Activated T-cell treated with anti-CD3 and anti-CD28 coated beads, Interleukin-2, amount 50 U/mL, for 24 hours (primary cell): ENCODE results near the gene SNX32.

Source experiments
- DNase-seq: peaks from one replicate; pipeline ENCODE4 v3.0.0-alpha.2; 2020
- H3K27ac Mint-ChIP-seq: 2 replicates; pipeline ENCODE4 v1.8.0; 2020; ENCODE audit warnings: mild to moderate bottlenecking, mixed read lengths
- H3K27me3 Mint-ChIP-seq: 2 replicates; pipeline ENCODE4 v1.8.0; 2020; ENCODE audit warnings: mixed read lengths
- H3K36me3 Mint-ChIP-seq: 2 replicates; pipeline ENCODE4 v1.8.0; 2020; ENCODE audit warnings: low read depth, mixed read lengths
- H3K4me1 Mint-ChIP-seq: 2 replicates; pipeline ENCODE4 v1.8.0; 2020; ENCODE audit warnings: low read depth, mixed read lengths
- H3K4me3 Mint-ChIP-seq: 2 replicates; pipeline ENCODE4 v1.8.0; 2020; ENCODE audit warnings: mild to moderate bottlenecking, moderate library complexity, mixed read lengths
- H3K9me3 Mint-ChIP-seq: 2 replicates; pipeline ENCODE4 v1.8.0; 2020; ENCODE audit warnings: mixed read lengths

SNX32 gene

DNA sequence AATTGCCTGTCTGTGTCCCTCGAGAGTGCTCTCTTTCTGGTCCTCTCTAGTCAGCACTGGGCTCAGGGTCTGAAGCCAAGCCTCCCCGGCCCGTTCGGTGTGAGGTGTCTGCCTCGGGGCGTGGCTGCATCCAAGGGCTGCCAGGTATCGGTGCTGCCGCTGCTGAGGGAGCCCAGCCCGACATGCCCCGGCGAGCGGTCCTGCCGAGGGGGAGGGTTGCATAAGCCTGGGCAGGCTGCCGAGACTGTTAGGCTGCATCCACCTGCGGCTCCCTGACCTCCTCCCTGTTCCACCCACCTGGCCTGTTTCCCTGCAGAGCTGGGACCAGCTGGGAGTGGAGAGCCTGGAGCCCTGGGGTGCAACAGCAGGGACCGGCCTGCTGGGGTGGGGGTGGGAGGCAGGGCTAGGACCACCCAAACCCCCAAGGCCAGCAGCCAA lies 40.6 kb upstream of the SNX32 start:
- DNase-seq, result no peak
- no peak overlapping the region for H3K27ac Mint-ChIP-seq
- H3K4me1 Mint-ChIP-seq, result peaks cover 25% of the 10 kb centered on the region
- no peaks in the 10 kb centered on the region for H3K36me3 Mint-ChIP-seq
- no peaks in the 10 kb centered on the region for H3K9me3 Mint-ChIP-seq
- no peak overlapping the region for H3K4me3 Mint-ChIP-seq
- H3K27me3 Mint-ChIP-seq, result peaks cover 32% of the 10 kb centered on the region

DNA sequence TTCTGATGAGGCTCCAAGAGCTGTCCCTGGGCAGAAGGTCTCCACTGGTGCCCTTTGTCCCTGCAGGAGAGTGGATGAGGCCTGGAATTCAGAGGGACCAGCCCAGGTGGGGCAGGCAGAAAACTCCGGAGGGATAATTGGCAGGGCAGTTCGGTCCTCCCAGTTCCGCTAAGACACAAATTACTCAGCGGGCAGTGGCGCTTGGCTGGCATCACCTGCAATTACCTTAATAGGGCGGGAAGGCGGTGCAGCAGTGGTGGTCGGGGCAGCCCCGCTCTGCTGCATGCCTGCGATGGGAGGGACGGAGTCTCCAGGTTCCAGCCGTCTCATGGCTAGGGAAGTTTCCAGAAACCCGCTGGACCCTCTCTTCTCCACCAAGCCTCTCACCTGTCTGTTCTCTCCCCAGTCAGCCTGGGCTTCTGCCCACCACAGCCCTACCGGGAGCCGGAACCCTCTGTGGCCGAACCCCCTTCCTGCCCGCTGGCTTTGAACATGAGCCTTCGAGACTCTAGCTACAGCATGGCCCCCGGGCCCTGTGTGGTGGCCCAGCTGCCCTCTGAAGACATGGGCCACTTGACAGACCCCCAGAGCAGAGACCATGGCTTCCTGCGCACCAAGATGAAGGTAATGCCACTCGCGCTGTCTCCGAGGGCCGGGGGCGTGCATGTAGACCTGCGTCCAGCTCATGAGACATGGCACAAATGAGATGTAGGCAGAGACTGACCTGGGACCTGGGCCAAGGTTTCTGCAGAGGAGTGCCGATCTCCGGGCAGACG lies 40.0 kb upstream of the SNX32 start:
- no peaks in the 10 kb centered on the region for H3K9me3 Mint-ChIP-seq
- no peak overlapping the region for H3K27ac Mint-ChIP-seq
- H3K4me1 Mint-ChIP-seq, result peaks cover 24% of the 10 kb centered on the region
- peaks cover 25% of the 10 kb centered on the region for H3K27me3 Mint-ChIP-seq
- no peaks in the 10 kb centered on the region for H3K36me3 Mint-ChIP-seq
- DNase-seq, result no peak
- no peak overlapping the region for H3K4me3 Mint-ChIP-seq

DNA sequence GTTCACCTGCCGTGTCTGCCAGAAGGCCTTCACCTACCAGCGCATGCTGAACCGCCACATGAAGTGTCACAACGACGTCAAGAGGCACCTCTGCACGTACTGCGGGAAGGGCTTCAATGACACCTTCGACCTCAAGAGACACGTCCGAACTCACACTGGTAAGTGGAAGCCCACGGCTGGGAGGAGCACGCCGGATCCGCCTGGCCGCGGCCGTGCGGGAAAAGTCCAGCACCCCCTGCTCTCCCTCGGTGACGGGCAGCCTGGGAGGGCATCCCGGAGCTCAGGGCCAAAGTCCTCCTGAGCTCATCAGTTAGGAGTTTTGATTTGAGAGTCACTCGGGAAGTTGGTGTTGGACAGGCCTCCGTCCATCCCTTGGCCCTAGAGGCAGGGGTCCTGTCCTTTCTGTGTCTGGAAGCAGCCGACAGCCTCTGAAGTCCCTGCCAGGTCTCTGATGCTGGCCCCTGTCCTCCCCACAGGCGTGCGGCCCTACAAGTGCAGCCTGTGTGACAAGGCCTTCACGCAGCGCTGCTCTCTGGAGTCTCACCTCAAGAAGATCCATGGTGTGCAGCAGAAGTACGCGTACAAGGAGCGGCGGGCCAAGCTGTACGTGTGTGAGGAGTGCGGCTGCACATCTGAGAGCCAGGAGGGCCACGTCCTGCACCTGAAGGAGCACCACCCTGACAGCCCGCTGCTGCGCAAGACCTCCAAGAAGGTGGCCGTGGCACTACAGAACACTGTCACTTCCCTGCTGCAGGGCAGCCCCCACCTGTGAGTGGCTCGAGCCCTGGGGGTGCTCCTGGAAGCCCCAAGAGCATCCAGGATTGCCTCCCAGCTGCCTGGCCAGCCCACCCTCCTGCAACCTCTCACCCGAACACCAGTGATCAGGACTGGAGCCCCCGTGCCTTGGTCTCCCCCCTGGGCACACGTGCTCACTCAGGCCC lies 38.9 kb upstream of the SNX32 start:
- no peak overlapping the region for H3K27ac Mint-ChIP-seq

DNA sequence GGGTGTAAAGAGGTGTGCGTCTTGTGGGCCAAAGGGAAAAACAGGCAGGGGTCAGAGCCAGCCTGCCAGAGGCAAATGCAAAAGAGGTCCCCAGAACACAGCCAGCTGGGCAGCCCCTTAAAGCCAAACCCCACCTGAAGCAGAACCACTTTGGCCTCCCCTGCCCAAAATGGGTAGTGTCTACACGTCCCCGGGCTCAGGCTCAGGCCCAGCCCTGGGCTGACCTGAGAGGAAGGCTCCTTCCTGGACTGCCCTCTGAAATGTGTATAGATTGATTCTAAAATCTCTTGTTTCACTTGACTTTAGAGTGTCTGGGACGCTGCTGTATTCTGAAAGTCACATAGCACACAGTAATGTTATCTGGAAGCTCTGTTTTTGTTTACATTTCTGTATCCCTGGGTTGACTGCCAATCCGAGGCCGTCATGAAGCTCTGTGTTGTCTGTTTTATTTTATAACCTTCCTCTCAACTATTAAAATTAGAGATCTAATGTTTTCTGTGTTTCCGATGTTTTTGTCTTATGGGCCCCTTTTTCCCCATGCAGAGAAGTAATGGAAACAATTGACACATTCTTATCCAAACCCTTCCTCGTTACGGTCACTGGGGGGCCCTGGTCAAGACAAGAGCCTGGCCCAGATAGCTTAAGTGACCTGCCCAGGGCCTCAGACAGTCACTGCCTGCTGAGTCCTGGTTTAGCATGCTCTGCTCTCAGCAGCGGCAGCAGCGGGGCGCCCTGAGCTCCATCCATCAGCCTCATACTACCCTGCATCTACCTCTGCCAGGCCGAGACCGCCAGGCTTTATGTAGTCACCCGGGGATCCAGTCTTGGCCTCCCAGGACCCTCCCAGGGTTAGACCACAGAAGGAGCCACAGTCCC lies 36.8 kb upstream of the SNX32 start:
- Mint-ChIP-seq H3K9me3 (no peaks in the 10 kb centered on the region), H3K27me3 (peaks cover 20% of the 10 kb centered on the region), H3K27ac (no peak overlapping the region), H3K4me3 (no peak overlapping the region), H3K4me1 (peaks cover 11% of the 10 kb centered on the region), H3K36me3 (no peaks in the 10 kb centered on the region)
- DNase-seq, result no peak

More for the DNA sequence above, 38.9 kb upstream of the SNX32 start:
- DNase-seq, result no peak
- Mint-ChIP-seq H3K36me3 (no peaks in the 10 kb centered on the region), H3K27me3 (peaks cover 16% of the 10 kb centered on the region), H3K4me1 (peaks cover 26% of the 10 kb centered on the region), H3K4me3 (no peak overlapping the region), H3K9me3 (no peaks in the 10 kb centered on the region)

DNA sequence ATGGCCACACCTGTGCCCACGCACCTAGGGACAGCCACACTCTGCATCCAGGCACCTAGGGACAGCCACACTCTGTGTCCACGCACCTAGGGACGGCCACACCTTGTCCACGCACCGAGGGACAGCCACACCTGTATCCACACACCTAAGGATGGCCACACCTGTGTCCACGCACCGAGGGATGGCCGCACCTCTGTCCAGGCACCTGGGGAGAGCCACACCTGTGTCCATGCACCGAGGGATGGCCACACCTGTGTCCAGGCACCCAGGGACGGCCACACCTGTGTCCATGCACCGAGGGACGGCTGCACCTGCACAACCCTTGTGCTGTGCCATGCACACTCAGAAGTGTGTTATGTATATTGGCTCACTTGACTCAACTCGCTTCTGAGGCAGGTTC lies 36.1 kb upstream of the SNX32 start:
- peaks cover 5% of the 10 kb centered on the region for H3K4me1 Mint-ChIP-seq
- H3K27ac Mint-ChIP-seq, result no peak overlapping the region
- H3K4me3 Mint-ChIP-seq, result no peak overlapping the region
- H3K36me3 Mint-ChIP-seq, result no peaks in the 10 kb centered on the region
- no peaks in the 10 kb centered on the region for H3K9me3 Mint-ChIP-seq
- peaks cover 22% of the 10 kb centered on the region for H3K27me3 Mint-ChIP-seq
- DNase-seq, result no peak

DNA sequence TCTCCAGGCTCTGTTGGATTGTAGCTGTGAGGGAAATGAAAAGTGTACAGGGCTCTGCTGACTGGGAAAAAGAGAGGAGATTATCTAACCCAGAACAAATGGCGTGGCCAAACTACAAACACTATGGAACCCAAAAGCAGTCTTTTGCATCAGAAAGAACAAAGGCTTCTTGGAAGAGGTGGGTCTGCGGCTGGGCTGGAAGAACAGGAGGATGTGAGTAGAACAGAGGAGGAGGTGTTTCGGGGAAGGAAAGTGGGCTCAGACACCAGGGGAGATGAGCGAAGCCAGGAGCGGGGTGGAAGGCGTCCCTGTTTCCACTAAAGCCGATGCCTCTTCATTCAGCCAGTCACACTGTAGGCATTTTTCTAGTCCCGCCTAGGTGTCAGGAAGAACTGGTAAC lies 34.9 kb upstream of the SNX32 start:
- H3K9me3 Mint-ChIP-seq, result no peaks in the 10 kb centered on the region
- H3K36me3 Mint-ChIP-seq, result no peaks in the 10 kb centered on the region
- H3K4me1 Mint-ChIP-seq, result peaks cover 4% of the 10 kb centered on the region
- no peak overlapping the region for H3K4me3 Mint-ChIP-seq
- no peak overlapping the region for H3K27ac Mint-ChIP-seq
- H3K27me3 Mint-ChIP-seq, result peaks cover 33% of the 10 kb centered on the region
- no peak for DNase-seq

DNA sequence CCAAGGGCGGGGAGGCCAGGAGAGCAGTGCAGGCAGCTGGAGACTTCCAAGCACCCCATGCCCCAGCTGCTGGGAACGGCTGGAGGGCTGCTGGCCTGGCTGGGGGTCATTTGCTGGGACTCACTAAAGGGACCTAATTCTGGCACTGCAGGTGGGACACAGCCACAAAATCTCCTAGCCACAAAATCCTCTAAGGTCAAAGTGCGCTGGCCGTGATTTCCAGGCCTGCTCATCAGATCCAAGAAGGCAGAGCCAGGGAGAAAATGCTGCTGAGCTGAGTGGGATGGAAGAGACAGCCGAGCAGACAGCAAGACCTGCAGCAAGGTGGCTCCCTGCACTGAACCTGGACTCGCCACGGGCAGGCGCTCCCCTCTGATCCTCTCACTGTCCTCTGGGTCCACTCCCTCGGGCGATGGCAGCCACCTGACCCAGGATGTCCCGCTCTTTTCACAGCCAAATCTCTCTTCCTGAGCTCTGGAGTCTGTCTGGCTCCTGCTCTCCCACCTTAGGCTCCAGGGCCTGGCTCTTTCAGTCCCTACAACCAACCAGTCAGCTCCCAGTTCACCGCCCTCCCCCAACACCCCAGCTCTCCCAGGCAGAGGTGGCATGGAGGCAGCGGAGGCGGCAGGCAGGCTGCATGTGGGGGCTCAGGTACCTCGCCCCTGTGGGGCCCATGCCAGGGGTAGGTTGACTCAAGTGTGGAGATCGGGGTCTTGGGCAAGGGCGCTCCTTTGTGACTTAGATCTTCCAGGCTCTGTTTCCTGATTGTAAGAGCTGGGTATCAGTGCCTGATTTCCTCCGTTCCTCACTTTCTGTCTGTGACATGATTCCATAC lies 32.4 kb upstream of the SNX32 start:
- Mint-ChIP-seq H3K27ac (no peak overlapping the region), H3K4me1 (peaks cover 4% of the 10 kb centered on the region), H3K27me3 (peaks cover 38% of the 10 kb centered on the region), H3K36me3 (no peaks in the 10 kb centered on the region), H3K4me3 (no peak overlapping the region), H3K9me3 (no peaks in the 10 kb centered on the region)
- DNase-seq, result no peak

DNA sequence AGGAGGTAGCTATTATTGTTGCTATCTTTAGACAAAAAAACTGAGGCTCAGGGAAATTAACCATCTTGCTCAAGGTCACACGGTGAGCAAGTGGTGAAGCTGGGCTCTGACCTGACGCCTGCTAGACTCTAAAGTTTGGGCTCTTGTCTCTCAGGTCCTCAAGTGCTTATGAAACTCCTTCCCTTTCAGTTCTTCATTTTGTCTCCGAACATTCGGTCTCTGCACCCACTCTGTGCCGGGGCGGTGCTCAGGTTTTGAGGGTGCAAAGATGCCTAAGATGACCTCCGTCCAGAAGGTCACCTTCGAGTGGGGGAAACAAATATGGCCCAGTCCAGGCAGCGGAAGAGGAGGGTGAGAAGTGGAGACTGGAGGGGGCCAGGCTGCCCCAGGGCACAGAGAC lies 30.9 kb upstream of the SNX32 start:
- Mint-ChIP-seq H3K4me3 (no peak overlapping the region), H3K27ac (no peak overlapping the region), H3K27me3 (peaks cover 39% of the 10 kb centered on the region), H3K4me1 (peaks cover 4% of the 10 kb centered on the region), H3K9me3 (no peaks in the 10 kb centered on the region), H3K36me3 (no peaks in the 10 kb centered on the region)
- no peak for DNase-seq

DNA sequence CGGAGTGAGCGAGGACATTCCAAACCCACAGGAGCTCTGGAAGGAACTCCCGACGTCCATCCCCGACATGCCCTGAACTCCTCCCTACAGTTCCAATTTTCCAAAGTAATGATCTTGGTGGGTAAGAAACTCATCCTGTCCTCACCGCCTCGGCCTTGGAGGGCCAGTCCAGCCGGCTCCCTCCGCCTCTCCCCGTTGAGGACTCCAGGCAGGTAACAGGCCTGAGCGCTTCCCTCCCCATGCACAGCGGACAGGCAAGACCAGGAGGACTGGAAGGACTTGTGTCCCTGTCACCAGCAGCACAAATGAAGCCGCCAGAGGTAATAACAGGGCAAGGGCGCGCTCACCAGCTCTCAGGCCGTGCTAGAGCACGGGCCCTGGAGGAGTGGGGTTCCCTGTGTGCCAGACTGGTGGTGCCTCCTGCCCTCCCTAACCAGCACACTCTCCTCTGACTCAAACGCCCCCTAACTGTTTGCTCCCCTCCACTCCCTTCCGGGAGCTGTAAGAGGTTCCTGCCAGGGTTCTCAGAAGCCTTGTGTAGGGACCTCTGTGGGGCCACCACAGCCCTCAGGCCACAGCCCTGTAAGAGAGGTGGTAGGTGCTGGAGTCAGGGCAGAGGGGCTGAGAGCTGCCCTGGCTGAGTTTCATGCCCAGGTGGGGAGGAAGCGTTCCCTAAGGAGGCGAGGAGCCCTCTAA lies 29.8 kb upstream of the SNX32 start:
- Mint-ChIP-seq H3K36me3 (no peaks in the 10 kb centered on the region), H3K27me3 (peaks cover 46% of the 10 kb centered on the region), H3K9me3 (no peaks in the 10 kb centered on the region), H3K4me1 (peaks cover under 1% of the 10 kb centered on the region), H3K4me3 (no peak overlapping the region), H3K27ac (no peak overlapping the region)
- DNase-seq, result no peak

DNA sequence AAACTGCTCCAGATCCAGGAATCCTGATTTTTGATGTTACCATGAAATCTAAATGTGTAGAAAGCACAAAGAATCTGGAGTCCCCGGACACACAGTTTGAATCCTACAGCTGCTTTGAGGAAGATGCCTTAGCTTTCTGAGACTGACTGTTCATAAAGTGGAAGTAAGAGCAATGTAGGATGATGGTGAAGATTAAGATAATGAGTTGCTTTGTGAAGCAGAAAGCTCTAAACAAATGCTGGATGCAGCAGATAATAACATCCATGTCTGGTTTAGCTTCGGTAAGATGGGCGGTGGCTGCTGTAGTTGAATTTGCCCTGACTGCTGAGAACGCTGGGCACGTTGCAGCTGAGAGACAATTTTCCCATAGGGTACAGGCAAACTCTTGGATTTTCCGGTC lies 26.8 kb upstream of the SNX32 start:
- Mint-ChIP-seq H3K4me3 (no peak overlapping the region), H3K27me3 (peaks cover 31% of the 10 kb centered on the region), H3K27ac (no peak overlapping the region), H3K36me3 (no peaks in the 10 kb centered on the region), H3K9me3 (no peaks in the 10 kb centered on the region), H3K4me1 (no peaks in the 10 kb centered on the region)
- no peak for DNase-seq

DNA sequence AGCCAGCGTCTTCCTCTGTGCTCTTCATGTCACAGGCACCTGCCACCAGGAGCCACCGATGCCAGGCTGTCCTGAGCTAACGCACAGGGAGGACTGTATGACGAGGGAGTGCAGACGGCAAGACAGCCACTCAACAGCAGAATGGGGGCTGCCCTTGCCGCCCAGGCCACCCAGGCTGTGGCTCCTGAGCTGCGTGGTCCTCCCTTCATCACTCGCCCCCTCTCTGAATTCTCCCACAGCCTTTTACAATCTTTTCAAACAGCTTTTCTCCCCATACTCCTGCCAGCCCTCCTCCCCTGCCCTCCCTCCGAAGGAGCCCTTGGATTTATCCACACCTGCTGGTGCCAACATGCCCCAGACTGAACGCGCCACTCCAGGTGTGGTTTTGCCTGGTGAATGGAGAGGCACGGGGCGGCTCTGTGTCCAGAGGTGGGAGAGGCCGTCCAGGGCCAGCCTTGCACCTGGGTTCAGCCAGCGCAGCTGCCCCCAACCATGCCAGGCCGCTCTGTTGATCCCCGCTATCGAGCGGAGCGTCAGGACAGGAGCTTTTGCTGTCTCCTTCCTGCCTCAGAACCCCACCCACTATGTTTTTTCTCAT lies 24.9 kb upstream of the SNX32 start:
- no peaks in the 10 kb centered on the region for H3K9me3 Mint-ChIP-seq
- H3K27me3 Mint-ChIP-seq, result peaks cover 18% of the 10 kb centered on the region
- no peaks in the 10 kb centered on the region for H3K36me3 Mint-ChIP-seq
- no peaks in the 10 kb centered on the region for H3K4me1 Mint-ChIP-seq
- no peak overlapping the region for H3K27ac Mint-ChIP-seq
- no peak for DNase-seq
- no peak overlapping the region for H3K4me3 Mint-ChIP-seq

DNA sequence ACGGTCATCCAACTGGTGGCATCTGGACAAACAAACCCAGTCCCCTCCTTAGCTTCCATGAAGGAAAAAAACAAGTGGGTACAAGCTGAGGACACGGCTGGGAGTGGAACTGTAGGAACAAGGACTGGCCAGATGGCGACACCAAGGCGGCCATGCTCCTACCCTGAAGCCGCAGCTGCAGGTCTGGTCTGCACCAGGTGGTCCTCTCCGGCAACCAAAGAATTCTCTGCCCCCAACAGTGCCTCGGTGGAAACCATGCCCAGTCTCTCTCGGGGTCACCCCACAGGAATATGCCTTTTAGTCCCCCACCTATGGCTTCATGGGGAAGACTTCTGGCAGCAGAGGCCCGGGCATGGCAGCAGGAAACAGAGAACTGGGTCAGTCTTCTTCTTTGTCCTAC lies 24.3 kb upstream of the SNX32 start:
- Mint-ChIP-seq H3K36me3 (no peaks in the 10 kb centered on the region), H3K4me1 (no peaks in the 10 kb centered on the region), H3K9me3 (no peaks in the 10 kb centered on the region), H3K4me3 (no peak overlapping the region), H3K27me3 (peaks cover 13% of the 10 kb centered on the region), H3K27ac (no peak overlapping the region)
- no peak for DNase-seq
